HG03575 (cell line): ENCODE data around the gene RPL39.
A peak's percentile ranks its signal among the peaks of the same experiment; 100 is the strongest.
"Not testable (repeated sequence)": the region's sequence is repeated elsewhere in the genome, so short reads cannot be mapped to it uniquely, and the experiment has no call there.

Source experiments
- ATAC-seq: cut with Tn5 transposase; IDR thresholded peaks from one replicate; pipeline ENCODE4 v1.9.1; 2021; ENCODE audit not compliant: unreplicated experiment, insufficient number of reproducible peaks, low FRiP score; ENCODE audit errors: extremely low read depth

Gene RPL39

GRCh38 chrX:119768436-119768835, 23.0 kb downstream of the RPL39 start:
- not testable (repeated sequence) for ATAC-seq

- no peak for ATAC-seq
These were observed 27.5 kb downstream of the RPL39 start for GRCh38 chrX:119763836-119764387.

GRCh38 chrX:119763181-119763580, 28.2 kb downstream of the RPL39 start:
- ATAC-seq = no peak

- no peak for ATAC-seq
These were observed 28.7 kb downstream of the RPL39 start for GRCh38 chrX:119762718-119763117.

GRCh38 chrX:119760026-119760877, 31.2 kb downstream of the RPL39 start:
- no peak for ATAC-seq

GRCh38 chrX:119759248-119759766, 32.1 kb downstream of the RPL39 start:
- no peak for ATAC-seq

- no peak for ATAC-seq
These were observed 32.6 kb downstream of the RPL39 start for GRCh38 chrX:119758731-119759247.

GRCh38 chrX:119757979-119758730, 33.3 kb downstream of the RPL39 start, which contains the start of gene SOWAHD:
Gene SOWAHD (plus strand): TSS chrX:119758588. CDS start chrX:119758668, 80 bp downstream.
- no peak for ATAC-seq

GRCh38 chrX:119757646-119757978, 33.8 kb downstream of the RPL39 start:
- no peak for ATAC-seq

GRCh38 chrX:119756926-119757635, 34.3 kb downstream of the RPL39 start:
- ATAC-seq = no peak

- peak; percentile 58 for ATAC-seq
These were observed 35.4 kb downstream of the RPL39 start for GRCh38 chrX:119755981-119756533.

GRCh38 chrX:119753639-119754257, 37.7 kb downstream of the RPL39 start:
- ATAC-seq = no peak

GRCh38 chrX:119753001-119753400, 38.4 kb downstream of the RPL39 start:
- ATAC-seq = no peak

- not testable (repeated sequence) for ATAC-seq
These were observed 40.7 kb downstream of the RPL39 start for GRCh38 chrX:119750751-119751150.

GRCh38 chrX:119750131-119750530, 41.3 kb downstream of the RPL39 start:
- not testable (repeated sequence) for ATAC-seq

- ATAC-seq = no peak
These were observed 46.1 kb downstream of the RPL39 start for GRCh38 chrX:119745283-119745848.

GRCh38 chrX:119738742-119739141, 52.7 kb downstream of the RPL39 start:
- ATAC-seq = no peak
